ENCODE data around the gene ITPK1. TPM values are rescaled to one million over a fixed set of nuclear protein-coding genes. Genes with fewer than 3 reads are reported as not detected.

ITPK1 gene
- total RNA-seq, 1 experiment from 2014 or later: 38.5 TPM

GRCh38 chr14:93045211-93045674 is 70.5 kb downstream of the ITPK1 start:
- DNase-seq (ENCODE audit: low spot score): no peak
- H3K4me1 ChIP-seq (ENCODE audit: insufficient read depth, low read length, poor library complexity, severe bottlenecking): peaks cover 13% of the 10 kb centered on the region

GRCh38 chr14:93044556-93044955 is 71.2 kb downstream of the ITPK1 start:
- CTCF ChIA-PET: no interaction called here
- DNase-seq (ENCODE audit: low spot score): no peak
- POLR2A ChIA-PET (ENCODE audit: low non-redundant PET): no interaction called here
- no TSS peak for BruUV-seq (replicated peaks)
- no peak for TF ChIP-seq CTCF (conservative IDR thresholded peaks at IDR 0.05; ENCODE audit: low read depth, low read length)
- no peak for TF ChIP-seq EZH2 (IDR thresholded peaks at IDR 0.05; ENCODE audit: borderline replicate concordance, low read depth, low read length, poor library complexity, severe bottlenecking)
- Histone ChIP-seq H3K9me3 (ENCODE audit: low read depth, low read length, poor library complexity, severe bottlenecking) (no peaks in the 10 kb centered on the region), H3K4me1 (ENCODE audit: insufficient read depth, low read length, poor library complexity, severe bottlenecking) (peaks cover 20% of the 10 kb centered on the region), H3K27ac (ENCODE audit: low read depth, low read length, poor library complexity, severe bottlenecking) (no peak overlapping the region), H3K27me3 (replicated peaks; ENCODE audit: insufficient read depth, low read depth, low read length, poor library complexity) (no peaks in the 10 kb centered on the region), H3K36me3 (ENCODE audit: insufficient read depth, low read length, poor library complexity, severe bottlenecking) (no peaks in the 10 kb centered on the region), H3K4me3 (ENCODE audit: low read depth, low read length, poor library complexity, severe bottlenecking) (no peak overlapping the region)
- intact Hi-C loops (cut with micrococcal nuclease; ENCODE audit: unreplicated experiment): no loop called here

More at GRCh38 chr14:93045211-93045674, 70.5 kb downstream of the ITPK1 start:
- H3K27me3 ChIP-seq (replicated peaks; ENCODE audit: insufficient read depth, low read depth, low read length, poor library complexity): no peaks in the 10 kb centered on the region
- intact Hi-C loops (cut with micrococcal nuclease; ENCODE audit: unreplicated experiment): no loop called here
- H3K9me3 ChIP-seq (ENCODE audit: low read depth, low read length, poor library complexity, severe bottlenecking): no peaks in the 10 kb centered on the region
- CTCF ChIA-PET: no interaction called here
- no peak for TF ChIP-seq CTCF (conservative IDR thresholded peaks at IDR 0.05; ENCODE audit: low read depth, low read length)
- no peak for TF ChIP-seq EZH2 (IDR thresholded peaks at IDR 0.05; ENCODE audit: borderline replicate concordance, low read depth, low read length, poor library complexity, severe bottlenecking)
- no peak overlapping the region for H3K4me3 ChIP-seq (ENCODE audit: low read depth, low read length, poor library complexity, severe bottlenecking)
- no TSS peak for BruUV-seq (replicated peaks)
- POLR2A ChIA-PET (ENCODE audit: low non-redundant PET): no interaction called here
- H3K36me3 ChIP-seq (ENCODE audit: insufficient read depth, low read length, poor library complexity, severe bottlenecking): no peaks in the 10 kb centered on the region
- H3K27ac ChIP-seq (ENCODE audit: low read depth, low read length, poor library complexity, severe bottlenecking): no peak overlapping the region

DNA sequence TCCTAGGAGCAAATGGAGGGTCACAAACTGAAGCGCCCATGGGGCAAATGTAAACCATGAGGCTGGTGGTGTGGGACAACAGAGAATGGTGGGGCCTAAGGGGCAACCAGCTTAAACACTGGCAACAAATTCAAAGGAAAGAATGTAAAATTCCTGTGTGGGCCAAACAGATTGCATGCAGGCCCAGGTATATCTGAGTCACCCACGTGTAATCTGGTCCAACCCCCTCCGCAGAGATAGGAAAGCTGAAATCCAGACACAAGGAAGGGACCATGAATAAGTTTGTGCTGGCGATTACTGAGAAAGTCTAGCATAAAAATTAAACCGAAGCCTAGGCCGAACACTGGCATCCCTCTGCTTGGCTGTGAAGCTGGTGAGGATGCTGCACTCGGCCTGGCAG is 71.6 kb downstream of the ITPK1 start:
- CTCF ChIA-PET: no interaction called here
- Histone ChIP-seq H3K36me3 (ENCODE audit: insufficient read depth, low read length, poor library complexity, severe bottlenecking) (no peaks in the 10 kb centered on the region), H3K4me3 (ENCODE audit: low read depth, low read length, poor library complexity, severe bottlenecking) (no peak overlapping the region), H3K9me3 (ENCODE audit: low read depth, low read length, poor library complexity, severe bottlenecking) (no peaks in the 10 kb centered on the region), H3K27ac (ENCODE audit: low read depth, low read length, poor library complexity, severe bottlenecking) (no peak overlapping the region), H3K27me3 (replicated peaks; ENCODE audit: insufficient read depth, low read depth, low read length, poor library complexity) (no peaks in the 10 kb centered on the region), H3K4me1 (ENCODE audit: insufficient read depth, low read length, poor library complexity, severe bottlenecking) (peaks cover 20% of the 10 kb centered on the region)
- DNase-seq (ENCODE audit: low spot score): no peak
- POLR2A ChIA-PET (ENCODE audit: low non-redundant PET): no interaction called here
- no peak for TF ChIP-seq EZH2 (IDR thresholded peaks at IDR 0.05; ENCODE audit: borderline replicate concordance, low read depth, low read length, poor library complexity, severe bottlenecking)
- TF ChIP-seq CTCF (conservative IDR thresholded peaks at IDR 0.05; ENCODE audit: low read depth, low read length): no peak
- intact Hi-C loops (cut with micrococcal nuclease; ENCODE audit: unreplicated experiment): no loop called here
- no TSS peak for BruUV-seq (replicated peaks)

All from A673 (cell line).